Measurements from ENCODE around the gene DNAH3. TPM values are rescaled to one million over a fixed set of nuclear protein-coding genes. Genes with fewer than 3 reads are reported as not detected.
A peak's percentile ranks its signal among the peaks of the same experiment; 100 is the strongest.

The DNAH3 gene
- total RNA-seq, 1 experiment from 2014 or later: 0.90 TPM

DNA sequence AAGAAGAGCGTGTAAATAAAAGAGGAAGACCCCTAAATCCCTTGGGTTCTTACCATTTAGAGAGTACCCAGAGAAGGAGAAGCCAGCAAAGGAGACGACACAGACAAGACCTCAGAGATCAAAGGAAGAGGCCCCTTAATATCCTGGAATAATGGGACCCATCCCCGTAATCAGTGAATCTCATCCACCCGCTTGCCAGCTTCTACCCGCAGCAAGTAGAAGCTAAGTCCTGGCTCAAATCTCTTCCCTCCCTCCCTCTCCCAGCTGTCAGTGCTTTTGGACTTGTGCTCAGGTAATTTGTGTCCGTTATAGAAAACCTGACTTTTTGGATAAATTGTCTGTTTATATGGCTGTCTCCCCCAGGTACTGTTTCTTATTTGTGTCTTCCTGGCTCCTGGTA, 248.2 kb downstream of the DNAH3 start:
- Histone ChIP-seq H3K27me3 (ENCODE audit: control insufficient read depth, insufficient read depth, low read length) (no peaks in the 10 kb centered on the region), H3K4me3 (ENCODE audit: insufficient read depth, low read depth, low read length) (no peak overlapping the region), H3K36me3 (replicated peaks; ENCODE audit: control insufficient read depth, insufficient read depth, low read length) (no peaks in the 10 kb centered on the region)
- DNase-seq: no peak

DNA sequence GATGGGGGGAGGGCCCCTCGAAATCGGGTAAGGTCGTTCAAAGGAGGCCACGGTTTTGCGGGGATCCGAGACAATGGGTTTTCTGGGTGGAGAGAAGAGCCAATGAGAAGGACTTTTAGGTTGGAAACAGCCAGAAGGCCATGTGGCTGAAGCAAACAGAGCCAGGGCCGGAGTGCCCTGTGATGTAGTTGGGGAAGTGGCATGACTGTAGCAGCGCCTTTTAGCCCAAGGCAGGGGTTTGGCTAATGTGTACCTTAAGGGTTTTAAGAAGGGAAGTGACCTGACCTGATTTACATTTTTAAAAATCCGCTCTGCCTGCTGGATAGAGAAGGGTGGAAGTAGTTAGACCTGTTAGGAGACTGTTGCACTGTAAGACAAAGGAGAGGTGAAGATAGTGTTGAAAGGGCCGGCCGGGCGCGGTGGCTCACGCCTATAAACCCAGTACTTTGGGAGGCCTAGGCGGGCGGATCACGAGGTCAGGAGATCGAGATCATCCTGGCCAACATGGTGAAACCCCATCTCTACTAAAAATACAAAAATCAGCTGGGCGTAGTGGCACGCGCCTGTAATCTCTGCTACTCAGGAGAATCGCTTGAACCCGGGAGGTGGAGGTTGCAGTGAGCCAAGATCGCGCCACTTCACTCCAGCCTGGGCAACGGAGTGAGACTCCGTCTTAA, 249.1 kb downstream of the DNAH3 start:
- Histone ChIP-seq H3K36me3 (replicated peaks; ENCODE audit: control insufficient read depth, insufficient read depth, low read length) (no peaks in the 10 kb centered on the region; the same call in 1 of the 2 replicates), H3K27me3 (ENCODE audit: control insufficient read depth, insufficient read depth, low read length) (no peaks in the 10 kb centered on the region), H3K4me3 (ENCODE audit: insufficient read depth, low read depth, low read length) (peak overlapping the region; percentile 88)
- peak; percentile 57 for DNase-seq

DNA sequence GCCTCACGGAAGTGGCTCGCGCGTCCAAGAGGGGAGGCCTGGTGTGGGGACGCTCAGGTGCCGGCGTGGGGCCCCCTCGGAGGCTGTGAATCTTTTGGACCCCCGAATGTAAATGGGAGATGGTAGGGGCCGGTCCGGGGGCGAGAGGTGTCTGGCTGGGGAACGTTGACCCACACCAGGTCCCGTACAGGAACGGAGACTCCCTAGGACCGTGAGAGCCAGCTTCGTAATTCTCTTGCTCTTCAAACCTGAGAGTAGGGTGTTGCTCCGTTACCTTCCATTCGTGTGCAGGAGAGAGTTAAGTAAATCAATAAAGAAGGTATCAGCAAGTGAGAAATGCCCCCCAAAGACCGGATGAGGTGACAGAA, 249.6 kb downstream of the DNAH3 start:
- peaks cover 2% of the 10 kb centered on the region; the same call in 1 of the 2 replicates for H3K36me3 ChIP-seq (replicated peaks; ENCODE audit: control insufficient read depth, insufficient read depth, low read length)
- DNase-seq: no peak
- no peaks in the 10 kb centered on the region for H3K27me3 ChIP-seq (ENCODE audit: control insufficient read depth, insufficient read depth, low read length)
- H3K4me3 ChIP-seq (ENCODE audit: insufficient read depth, low read depth, low read length): peak overlapping the region; percentile 88

DNA sequence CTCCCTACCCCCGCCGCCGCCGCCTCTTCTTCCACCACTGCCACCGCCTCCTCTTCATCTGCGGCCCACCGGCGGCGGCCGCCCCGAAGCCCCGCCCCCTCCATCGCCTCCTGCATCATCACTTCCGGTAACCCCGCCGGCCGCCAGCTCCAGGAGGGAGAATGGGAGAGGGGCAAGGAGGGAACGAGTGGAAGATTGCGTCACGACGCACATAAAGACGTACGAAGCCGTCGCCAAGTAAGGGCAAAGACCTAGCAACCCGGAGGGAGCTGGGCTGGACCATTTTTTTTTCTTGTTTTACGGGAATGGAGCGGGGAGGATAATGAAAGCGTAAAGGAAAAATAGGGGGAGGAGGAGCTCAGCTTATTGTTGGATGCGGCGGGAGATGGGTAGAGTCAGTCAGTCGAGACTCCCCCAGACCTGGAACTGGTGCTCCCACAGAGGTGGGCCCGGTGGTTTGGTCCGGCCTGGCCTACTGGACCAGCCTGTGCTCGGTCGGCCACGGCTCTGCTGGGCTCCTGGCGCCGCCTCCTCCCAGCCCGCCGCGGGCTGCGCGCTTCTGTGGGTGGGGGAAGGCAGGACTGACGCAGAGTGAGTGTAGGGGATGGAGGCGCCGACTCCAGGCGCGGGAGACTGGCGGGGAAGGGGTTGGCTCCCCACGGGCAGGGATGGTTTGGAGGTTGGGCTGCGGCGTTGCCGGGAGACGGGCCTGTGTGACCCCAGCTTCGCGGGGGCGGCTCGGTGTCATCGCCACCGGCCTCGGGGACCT, 250.2 kb downstream of the DNAH3 start, which contains the start of the genes DCUN1D3 and LYRM1:
Gene DCUN1D3, minus strand, starts transcription at position 60 of the 769 bp plus-strand sequence. CDS start 37,820 bp downstream, outside the sequence.
Gene LYRM1, plus strand, starts transcription at position 473 of the 769 bp plus-strand sequence. CDS start 14,785 bp downstream, outside the sequence.
- Histone ChIP-seq H3K27me3 (ENCODE audit: control insufficient read depth, insufficient read depth, low read length) (no peaks in the 10 kb centered on the region), H3K36me3 (replicated peaks; ENCODE audit: control insufficient read depth, insufficient read depth, low read length) (peaks cover 3% of the 10 kb centered on the region; the same call in 1 of the 2 replicates), H3K4me3 (ENCODE audit: insufficient read depth, low read depth, low read length) (peak within 1 kb of the TSS; percentile 88)
- DNase-seq: peak; percentile 97

DNA sequence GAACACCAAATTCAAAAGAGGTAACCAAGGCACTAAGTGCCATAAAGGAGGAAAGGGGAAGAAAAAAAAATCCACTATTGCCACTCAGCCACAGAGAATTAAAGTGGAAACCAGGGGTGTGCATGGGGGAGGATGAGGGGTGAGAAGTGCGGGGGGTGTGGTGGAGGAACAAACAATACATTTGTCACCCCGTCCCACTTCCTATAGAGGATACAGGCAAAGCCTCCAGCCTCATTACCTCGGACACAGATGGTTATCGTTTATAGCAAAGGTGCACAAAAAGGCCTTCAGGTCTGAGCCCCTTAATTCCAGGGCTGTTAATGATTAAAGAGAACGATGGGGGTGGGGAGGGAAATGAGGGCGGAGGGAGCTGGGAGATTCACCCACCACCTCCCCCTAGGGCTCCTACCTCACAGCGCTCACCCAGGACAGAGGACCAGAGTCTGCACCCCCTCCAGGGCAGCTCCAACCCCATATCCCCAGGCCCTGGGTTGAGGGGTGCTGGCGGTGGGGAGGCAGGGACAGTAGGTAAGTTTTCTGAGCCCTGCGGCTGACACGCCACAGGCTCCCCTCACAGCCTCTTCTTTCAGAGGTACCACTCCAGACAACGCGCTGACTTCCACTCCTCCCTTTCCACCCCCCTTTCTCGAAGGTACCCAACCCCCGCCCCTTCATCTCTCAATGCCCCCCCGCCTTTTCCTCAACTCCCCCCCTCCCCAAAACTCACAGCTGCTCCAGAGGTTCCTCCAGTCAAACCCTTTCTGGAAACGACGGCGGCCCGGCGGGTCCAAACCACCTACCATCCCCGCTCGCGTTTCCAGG, 251.0 kb downstream of the DNAH3 start:
- no peaks in the 10 kb centered on the region for H3K27me3 ChIP-seq (ENCODE audit: control insufficient read depth, insufficient read depth, low read length)
- DNase-seq: no peak
- H3K36me3 ChIP-seq (replicated peaks; ENCODE audit: control insufficient read depth, insufficient read depth, low read length): peaks cover 3% of the 10 kb centered on the region; the same call in 1 of the 2 replicates
- H3K4me3 ChIP-seq (ENCODE audit: insufficient read depth, low read depth, low read length): peak overlapping the region; percentile 88

DNA sequence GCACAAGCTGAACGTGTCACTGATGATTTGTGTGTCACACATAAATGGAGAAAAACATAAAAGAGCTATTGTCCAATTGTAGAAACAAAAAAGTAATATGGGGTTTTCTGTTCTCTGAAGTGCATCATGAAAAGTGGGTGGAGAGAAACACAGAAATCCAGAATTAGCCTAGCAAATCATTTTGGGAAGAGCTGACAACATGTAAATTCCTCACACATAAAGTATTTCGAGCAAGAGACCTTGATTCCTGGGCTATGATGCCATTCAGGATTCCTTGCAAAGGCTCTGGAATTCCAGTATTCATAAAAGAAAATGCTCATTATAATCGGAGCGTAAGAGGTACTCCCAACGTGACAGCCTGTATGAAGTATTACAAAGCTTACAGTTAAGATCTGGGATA, 251.6 kb downstream of the DNAH3 start:
- DNase-seq: no peak
- Histone ChIP-seq H3K36me3 (replicated peaks; ENCODE audit: control insufficient read depth, insufficient read depth, low read length) (peaks cover 3% of the 10 kb centered on the region; the same call in 1 of the 2 replicates), H3K27me3 (ENCODE audit: control insufficient read depth, insufficient read depth, low read length) (no peaks in the 10 kb centered on the region), H3K4me3 (ENCODE audit: insufficient read depth, low read depth, low read length) (peak overlapping the region; percentile 88)

DNA sequence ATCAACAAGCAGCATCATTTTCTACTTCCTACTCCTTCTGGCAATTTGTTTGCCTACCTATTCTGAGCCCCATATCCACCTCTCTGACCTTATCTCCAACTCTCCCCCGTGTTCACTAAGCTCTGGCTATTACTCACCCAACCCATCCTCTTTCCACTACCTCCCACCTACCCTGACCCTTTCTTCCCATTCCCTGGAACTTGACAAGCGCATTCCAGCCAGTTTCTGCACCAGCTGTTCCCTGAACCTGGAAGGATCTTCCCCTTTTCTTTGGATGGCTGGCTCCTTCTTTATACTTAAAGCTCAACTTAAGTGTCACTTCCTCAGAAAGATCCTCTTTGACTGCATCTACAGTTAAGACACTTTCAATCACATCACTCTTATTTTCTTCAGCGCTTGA, 252.7 kb downstream of the DNAH3 start:
- Histone ChIP-seq H3K27me3 (ENCODE audit: control insufficient read depth, insufficient read depth, low read length) (no peaks in the 10 kb centered on the region), H3K36me3 (replicated peaks; ENCODE audit: control insufficient read depth, insufficient read depth, low read length) (peaks cover 3% of the 10 kb centered on the region; the same call in 1 of the 2 replicates), H3K4me3 (ENCODE audit: insufficient read depth, low read depth, low read length) (no peak overlapping the region)
- DNase-seq: no peak

DNA sequence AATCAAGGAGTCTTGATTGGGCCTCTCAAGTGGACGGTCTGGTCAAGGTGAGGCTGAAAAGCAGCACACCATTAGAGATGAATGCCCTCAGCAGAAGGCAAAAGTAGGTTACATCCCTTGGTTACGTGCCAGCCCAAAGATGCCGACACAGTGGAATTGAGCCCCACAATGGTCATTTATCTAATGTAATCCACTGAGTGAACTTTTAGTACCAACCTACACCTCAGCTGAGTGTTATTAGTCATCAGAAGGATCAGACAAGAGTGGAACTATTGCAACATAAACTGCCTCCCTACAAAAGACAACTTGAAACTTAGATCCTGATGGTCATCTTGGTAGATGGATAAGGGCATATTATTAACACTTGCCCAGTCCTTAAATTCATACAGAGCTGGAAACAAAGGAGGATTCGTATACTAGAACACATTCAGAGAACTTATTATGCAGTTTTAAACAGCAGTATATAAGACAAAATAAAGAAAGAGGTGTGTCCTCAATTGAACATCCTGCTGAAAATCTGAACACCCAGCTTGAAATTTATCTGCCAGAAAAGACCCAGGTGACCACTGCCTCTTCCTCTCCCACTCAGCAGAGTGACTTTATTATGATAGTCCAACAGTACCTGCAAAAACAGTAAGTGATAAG, 253.3 kb downstream of the DNAH3 start:
- Histone ChIP-seq H3K4me3 (ENCODE audit: insufficient read depth, low read depth, low read length) (no peak overlapping the region), H3K36me3 (replicated peaks; ENCODE audit: control insufficient read depth, insufficient read depth, low read length) (peaks cover 3% of the 10 kb centered on the region; the same call in 1 of the 2 replicates), H3K27me3 (ENCODE audit: control insufficient read depth, insufficient read depth, low read length) (no peaks in the 10 kb centered on the region)
- no peak for DNase-seq

DNA sequence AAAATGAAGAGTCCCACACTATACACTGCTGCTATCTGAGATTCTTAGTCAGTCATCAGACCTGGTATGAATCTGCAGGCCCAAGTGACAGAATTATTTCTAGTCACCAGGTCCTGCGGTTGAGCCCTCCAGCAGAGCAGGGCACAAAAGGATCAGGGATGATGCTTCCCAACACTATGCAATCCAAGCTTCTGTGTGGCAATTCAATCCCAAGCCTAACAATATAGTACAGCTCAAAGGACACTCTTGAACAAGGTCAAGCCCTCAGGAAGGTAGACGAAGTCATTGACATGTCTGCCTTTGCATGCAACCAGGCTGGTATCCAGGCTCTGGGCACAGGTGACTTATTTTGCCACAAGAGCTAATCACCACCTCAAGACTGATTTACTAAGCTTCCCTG, 256.3 kb downstream of the DNAH3 start:
- Histone ChIP-seq H3K27me3 (ENCODE audit: control insufficient read depth, insufficient read depth, low read length) (no peaks in the 10 kb centered on the region), H3K4me3 (ENCODE audit: insufficient read depth, low read depth, low read length) (no peak overlapping the region), H3K36me3 (replicated peaks; ENCODE audit: control insufficient read depth, insufficient read depth, low read length) (peaks cover 3% of the 10 kb centered on the region; the same call in 1 of the 2 replicates)
- no peak for DNase-seq

DNA sequence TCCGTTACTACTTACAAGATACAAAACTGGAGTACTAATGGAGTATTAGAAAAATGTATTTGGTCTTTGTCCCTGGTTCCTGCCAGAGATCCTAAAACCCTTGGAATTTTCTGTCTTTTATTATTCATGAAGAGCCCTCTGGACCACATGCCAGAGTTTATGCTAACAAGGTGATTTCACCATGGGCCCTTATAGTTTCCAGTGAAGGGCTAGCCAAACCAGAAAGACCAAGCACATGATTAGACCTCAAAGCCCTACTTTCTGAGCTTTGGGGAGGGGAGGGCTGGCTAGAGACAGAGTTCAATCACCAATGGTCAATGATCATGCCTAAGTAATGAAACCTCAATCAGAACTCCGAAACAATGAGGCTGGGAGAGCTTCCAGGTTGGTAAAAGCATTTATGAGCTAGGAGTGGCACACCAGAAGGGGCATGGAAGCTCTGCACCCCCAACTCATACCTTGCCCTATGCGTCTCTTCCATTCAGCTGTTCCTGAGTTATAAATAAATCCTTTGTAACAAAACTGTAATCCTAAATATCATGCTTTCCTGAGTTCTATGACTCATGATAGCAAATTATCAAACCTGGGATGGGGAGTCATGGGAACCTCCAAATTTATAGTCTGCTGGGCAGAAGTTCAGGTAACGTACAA, 260.9 kb downstream of the DNAH3 start:
- Histone ChIP-seq H3K36me3 (replicated peaks; ENCODE audit: control insufficient read depth, insufficient read depth, low read length) (no peaks in the 10 kb centered on the region; the same call in 1 of the 2 replicates), H3K27me3 (ENCODE audit: control insufficient read depth, insufficient read depth, low read length) (no peaks in the 10 kb centered on the region), H3K4me3 (ENCODE audit: insufficient read depth, low read depth, low read length) (no peak overlapping the region)
- peak; percentile 32 for DNase-seq

DNA sequence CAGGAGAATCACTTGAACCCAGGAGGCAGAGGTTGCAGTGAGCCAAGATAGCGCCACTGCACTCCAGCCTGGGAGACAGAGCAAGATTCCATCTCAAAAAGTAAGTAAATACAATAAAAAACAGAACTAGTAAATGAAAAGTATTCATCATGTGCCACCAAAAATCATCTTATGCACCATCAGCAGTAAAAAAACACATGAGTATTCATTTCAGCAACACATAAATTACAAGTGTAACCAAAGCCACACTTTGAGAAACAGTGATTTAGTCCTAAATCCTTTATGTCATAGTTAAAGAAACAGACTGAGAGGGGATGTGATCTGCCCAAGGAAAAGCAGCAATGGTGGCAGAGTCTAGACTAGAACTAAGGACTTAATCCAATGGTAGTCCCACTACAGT, 263.4 kb downstream of the DNAH3 start:
- H3K27me3 ChIP-seq (ENCODE audit: control insufficient read depth, insufficient read depth, low read length): no peaks in the 10 kb centered on the region
- no peak for DNase-seq
- no peaks in the 10 kb centered on the region for H3K36me3 ChIP-seq (replicated peaks; ENCODE audit: control insufficient read depth, insufficient read depth, low read length)

DNA sequence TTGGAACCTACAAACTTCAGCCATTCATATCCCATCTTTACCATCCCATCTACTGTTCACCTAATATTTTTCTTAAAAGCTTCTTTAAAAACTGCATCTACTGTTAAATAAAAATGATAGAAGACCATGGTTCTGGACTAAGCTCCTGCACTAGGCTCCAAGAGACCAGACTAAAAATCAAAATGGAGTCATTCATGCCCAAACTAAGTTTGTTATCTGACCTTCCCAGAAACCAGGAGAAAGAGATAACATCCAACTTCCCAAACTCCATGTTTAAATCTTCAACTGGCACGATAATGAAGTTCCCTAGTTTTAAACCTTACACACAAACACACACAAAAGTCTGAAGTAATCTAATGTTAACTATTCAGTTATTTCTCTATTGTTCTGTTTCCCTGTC, 264.3 kb downstream of the DNAH3 start:
- no peak for DNase-seq
- H3K4me3 ChIP-seq (ENCODE audit: insufficient read depth, low read depth, low read length): no peak overlapping the region
- H3K36me3 ChIP-seq (replicated peaks; ENCODE audit: control insufficient read depth, insufficient read depth, low read length): no peaks in the 10 kb centered on the region
- H3K27me3 ChIP-seq (ENCODE audit: control insufficient read depth, insufficient read depth, low read length): no peaks in the 10 kb centered on the region

More for the DNA sequence above, 263.4 kb downstream of the DNAH3 start:
- no peak overlapping the region for H3K4me3 ChIP-seq (ENCODE audit: insufficient read depth, low read depth, low read length)

DNA sequence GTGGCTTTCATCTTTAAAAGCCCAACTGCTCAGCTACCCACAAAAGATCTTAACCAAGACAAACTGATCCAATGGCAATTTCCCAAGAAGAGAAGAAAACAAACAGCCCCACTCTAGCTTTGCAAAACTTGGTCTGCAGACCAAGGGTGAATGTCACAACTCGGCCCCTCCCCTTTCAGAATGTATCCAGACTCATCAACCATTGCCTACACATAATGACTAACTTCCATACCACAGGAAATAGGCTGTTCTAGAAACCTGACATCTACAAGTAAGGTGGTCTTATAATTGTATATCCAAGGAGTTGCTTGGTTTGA, 266.4 kb downstream of the DNAH3 start:
- Histone ChIP-seq H3K4me3 (ENCODE audit: insufficient read depth, low read depth, low read length) (no peak overlapping the region), H3K27me3 (ENCODE audit: control insufficient read depth, insufficient read depth, low read length) (no peaks in the 10 kb centered on the region), H3K36me3 (replicated peaks; ENCODE audit: control insufficient read depth, insufficient read depth, low read length) (no peaks in the 10 kb centered on the region)
- DNase-seq: no peak

Measured in H7 (cell line).